OCI-LY7 (cell line): ENCODE results near the gene RASAL2. TPM values are rescaled to one million over a fixed set of nuclear protein-coding genes. Genes with fewer than 3 reads are reported as not detected.

ENCODE experiments used
- Bru-seq: library from RNA; stranded (reverse); fragments of 400-500 nt; gene quantifications from one replicate; lab custom pipeline; 2021; lab: Mats Ljungman, UMichigan
- BruChase-seq, 2 experiments: library from RNA; stranded (reverse); fragments of 400-500 nt; gene quantifications; one replicate each; lab custom pipeline; 2021; lab: Mats Ljungman, UMichigan
- BruUV-seq: library from RNA; stranded (reverse); fragments of 400-500 nt; replicated peaks from 2 replicates; lab custom pipeline; 2021; lab: Mats Ljungman, UMichigan
- CTCF ChIA-PET: fragments of 300-600 bp; sonication (Branson Sonifier 250); formaldehyde crosslinking; loops from one replicate; lab custom pipeline; 2022; ENCODE audit warnings: antibody characterized with exemption; ENCODE audit not compliant: unreplicated experiment; lab: Charles Lee
- POLR2A ChIA-PET: fragments of 300-600 bp; sonication (Branson Sonifier 250); formaldehyde crosslinking; loops from one replicate; lab custom pipeline; 2022; ENCODE audit warnings: antibody characterized with exemption; lab: Charles Lee
- DNase-seq: peaks from one replicate; pipeline ENCODE4 v3.0.0-alpha.2; 2015; ENCODE audit warnings: low spot score
- H2AFZ ChIP-seq: fragments of 200-600 bp; sonication (generic), shearing (Covaris generic); 2 replicates; pipeline ENCODE4 v1.6.1; 2014; ENCODE audit warnings: mild to moderate bottlenecking, antibody characterized with exemption, low read length, moderate library complexity
- H3K27ac ChIP-seq: fragments of 200-600 bp; sonication (generic); 2 replicates; pipeline ENCODE4 v1.5.1; 2014; ENCODE audit warnings: mixed run types, low read depth, mild to moderate bottlenecking, moderate library complexity, low read length, inconsistent platforms; ENCODE audit not compliant: poor library complexity, severe bottlenecking
- H3K36me3 ChIP-seq: fragments of 200-600 bp; sonication (generic); 2 replicates; pipeline ENCODE4 v1.6.1; 2014; ENCODE audit warnings: mild to moderate bottlenecking, antibody characterized with exemption, low read length, moderate library complexity, mixed read lengths; ENCODE audit not compliant: insufficient read depth
- H3K4me1 ChIP-seq: fragments of 200-600 bp; sonication (generic); 2 replicates; pipeline ENCODE4 v1.5.1; 2014; ENCODE audit warnings: mild to moderate bottlenecking, low read length; ENCODE audit not compliant: insufficient read depth, poor library complexity, severe bottlenecking
- H3K4me2 ChIP-seq: fragments of 200-600 bp; sonication (generic); 2 replicates; pipeline ENCODE4 v1.6.1; 2014; ENCODE audit warnings: mild to moderate bottlenecking, low read length
- H3K4me3 ChIP-seq: fragments of 200-600 bp; sonication (generic); 2 replicates; pipeline ENCODE4 v1.5.1; 2014; ENCODE audit warnings: mild to moderate bottlenecking, low read depth, low read length; ENCODE audit not compliant: poor library complexity, severe bottlenecking
- H3K79me2 ChIP-seq: fragments of 200-600 bp; sonication (generic); 2 replicates; pipeline ENCODE4 v1.6.1; 2016; ENCODE audit warnings: low read depth, mild to moderate bottlenecking, low read length, moderate library complexity, mixed read lengths; ENCODE audit not compliant: insufficient read depth
- H3K9me2 ChIP-seq: fragments of 200-600 bp; sonication (generic); 2 replicates; pipeline ENCODE4 v1.6.1; 2016; ENCODE audit warnings: mild to moderate bottlenecking, low read length, mixed read lengths; ENCODE audit not compliant: insufficient read depth
- H3K9me3 ChIP-seq: fragments of 200-600 bp; sonication (generic); 2 replicates; pipeline ENCODE4 v1.6.1; 2014; ENCODE audit warnings: mild to moderate bottlenecking, mixed run types, low read length, mixed read lengths
- H4K20me1 ChIP-seq: fragments of 200-600 bp; sonication (generic); 2 replicates; pipeline ENCODE4 v1.6.1; 2014; ENCODE audit warnings: mild to moderate bottlenecking, antibody characterized with exemption, low read length, moderate library complexity, mixed read lengths; ENCODE audit not compliant: insufficient read depth
- CTCF ChIP-seq: fragments of 200-600 bp; sonication (generic); conservative IDR thresholded peaks from 2 replicates; pipeline ENCODE4 v1.5.1; 2014; ENCODE audit warnings: mild to moderate bottlenecking, antibody characterized with exemption, low read length, moderate library complexity, mixed read lengths
- EZH2phosphoT487 ChIP-seq: fragments of 200-600 bp; sonication (generic); IDR thresholded peaks from 2 replicates; pipeline ENCODE4 v1.6.1; 2018; ENCODE audit warnings: low read depth, borderline replicate concordance, mild to moderate bottlenecking, mixed run types, antibody characterized with exemption, low read length, moderate library complexity, mixed read lengths
- intact Hi-C: fragments of 100-400 bp; cut with micrococcal nuclease; formaldehyde crosslinking; loops from one replicate; pipeline ENCODE4 v1.10.0; 2022; ENCODE audit not compliant: unreplicated experiment
- long read RNA-seq: library from polyadenylated mRNA; stranded (forward); transcript quantifications from one replicate; pipeline ENCODE4 v2.0.0, GENCODE V29; 2022
- total RNA-seq, 2 experiments: library from RNA; depleted of rRNA in 1 of 2; stranded (reverse); fragments of >200 nt in 1 of 2; shearing (Covaris generic) in 1 of 2; gene quantifications; 2 replicates each; pipeline ENCODE4 v1.2.3, GENCODE V29; 2014 to 2022

Gene RASAL2
- total RNA-seq (2014; rRNA removed; shearing (Covaris generic)) (0.09 TPM in 1 of 2 replicates, not detected in the other), total RNA-seq (2022) (0.27 and 0.31 TPM in 2 replicates), Bru-seq, nascent RNA (percentile 24 among the genes with signal in this experiment), BruChase-seq, experiment 1, labeled RNA remaining after a 6-hour chase (percentile 17 among the genes with signal in this experiment), BruChase-seq, experiment 2, labeled RNA remaining after a 2-hour chase (percentile 20 among the genes with signal in this experiment)
- long read RNA-seq, partial matches to known transcripts, result 1 of 2 reads
- long read RNA-seq, other reads (novel, unspliced or antisense), result 1 of 2 reads

GRCh38 chr1:178093951-178094738 lies at the start of gene RASAL2:
RASAL2 (plus strand) TSS chr1:178094104; CDS start chr1:178094493, 389 bp downstream.
- Histone ChIP-seq H3K4me3 (peak within 1 kb of the TSS; percentile 64), H3K9me2 (no peaks in the 10 kb centered on the region)

GRCh38 chr1:178046591-178047270 lies 47.2 kb upstream of the RASAL2 start:
- ChIA-PET CTCF (no interaction called here), POLR2A (no interaction called here)
- no TSS peak for BruUV-seq
- Histone ChIP-seq H3K9me2 (no peaks in the 10 kb centered on the region), H3K79me2 (no peaks in the 10 kb centered on the region), H3K4me1 (no peaks in the 10 kb centered on the region), H3K4me3 (no peak overlapping the region), H3K4me2 (no peak overlapping the region), H3K36me3 (no peaks in the 10 kb centered on the region), H3K27ac (no peak overlapping the region), H2AFZ (no peak overlapping the region), H4K20me1 (no peaks in the 10 kb centered on the region), H3K9me3 (no peaks in the 10 kb centered on the region)
- TF ChIP-seq EZH2phosphoT487 (no peak), CTCF (no peak)
- DNase-seq, result no peak
- intact Hi-C loops, result no loop called here

More at GRCh38 chr1:178093951-178094738, at the start of gene RASAL2:
- BruUV-seq, result no TSS peak
- Histone ChIP-seq H3K4me2 (peak within 1 kb of the TSS; percentile 59), H3K27ac (no peak within 1 kb of the TSS), H2AFZ (peak within 1 kb of the TSS; percentile 23; the same call in 1 of the 2 replicates), H3K79me2 (no peaks in the 10 kb centered on the region), H3K9me3 (no peaks in the 10 kb centered on the region), H3K4me1 (no peaks in the 10 kb centered on the region), H3K36me3 (no peaks in the 10 kb centered on the region), H4K20me1 (no peaks in the 10 kb centered on the region)
- CTCF ChIA-PET, result no interaction called here
- intact Hi-C loops, result no loop called here
- TF ChIP-seq EZH2phosphoT487 (no peak), CTCF (no peak; the same call in 1 of the 2 replicates)
- no peak for DNase-seq
- POLR2A ChIA-PET, result interaction anchor here (0.6 kb wide), 1 partner anchor 41 kb away, joined by 4 read pairs; no protein-coding TSS in a partner anchor
